Measurements from ENCODE around the gene ADA.

GRCh38 chr20:44694159-44694558 is 42.7 kb upstream of the ADA start:
- TF ChIP-seq FOXO4 (CRISPR knock-in tag; conservative IDR thresholded peaks at IDR 0.05), result no peak
- TF ChIP-seq AFF4 (CRISPR knock-in tag; IDR thresholded peaks at IDR 0.05), result no peak
- no peak for TF ChIP-seq HMG20B (CRISPR knock-in tag; conservative IDR thresholded peaks at IDR 0.05)
- TF ChIP-seq CEBPB (IDR thresholded peaks at IDR 0.05; ENCODE audit: borderline replicate concordance, low read depth, low read length), result no peak
- TF ChIP-seq ETV6 (CRISPR knock-in tag; conservative IDR thresholded peaks at IDR 0.05), result no peak
- no peak for TF ChIP-seq CHD4 (IDR thresholded peaks at IDR 0.05; ENCODE audit: borderline replicate concordance, low read length)
- no peak for TF ChIP-seq DR1 (CRISPR knock-in tag; IDR thresholded peaks at IDR 0.05)
- no peak for TF ChIP-seq MIER2 (CRISPR knock-in tag; IDR thresholded peaks at IDR 0.05)

Data from HepG2 (cell line).